Activated CD4-positive, alpha-beta T cell treated with anti-CD3 and anti-CD28 coated beads, Interleukin-2, amount 50 U/mL, for 1 hour (primary cell): ENCODE measurements around the gene PHF2.

Experiments
- DNase-seq: peaks from one replicate; pipeline ENCODE4 v3.0.0-alpha.2; 2020

PHF2 gene

GRCh38 chr9:93603011-93603410 is 26.6 kb downstream of the PHF2 start:
- DNase-seq = no peak

DNA sequence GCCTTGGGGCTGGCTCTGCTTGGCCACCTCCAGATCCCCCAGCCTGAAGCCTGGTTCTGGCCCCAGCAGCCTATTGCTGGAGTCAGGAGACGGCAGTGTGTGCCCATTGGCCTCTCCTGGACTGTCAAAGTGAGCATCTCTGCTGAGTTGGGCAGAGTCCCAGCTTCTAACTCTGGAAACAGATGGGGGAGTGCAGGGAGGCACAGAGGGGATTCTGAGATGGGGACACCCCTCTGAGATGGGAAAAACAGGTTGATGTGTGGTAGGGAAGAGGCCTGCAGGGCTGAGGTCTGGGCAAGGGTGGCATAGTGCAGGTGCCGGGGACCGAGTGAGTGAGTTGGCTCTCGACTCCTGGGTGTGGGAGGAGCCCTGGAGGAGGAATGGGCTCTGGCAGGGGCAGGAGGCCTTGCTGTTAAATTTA is 27.5 kb downstream of the PHF2 start:
- no peak for DNase-seq

GRCh38 chr9:93606187-93606586 is 29.8 kb downstream of the PHF2 start:
- DNase-seq = no peak

GRCh38 chr9:93610206-93610605 is 33.8 kb downstream of the PHF2 start:
- DNase-seq = no peak

DNA sequence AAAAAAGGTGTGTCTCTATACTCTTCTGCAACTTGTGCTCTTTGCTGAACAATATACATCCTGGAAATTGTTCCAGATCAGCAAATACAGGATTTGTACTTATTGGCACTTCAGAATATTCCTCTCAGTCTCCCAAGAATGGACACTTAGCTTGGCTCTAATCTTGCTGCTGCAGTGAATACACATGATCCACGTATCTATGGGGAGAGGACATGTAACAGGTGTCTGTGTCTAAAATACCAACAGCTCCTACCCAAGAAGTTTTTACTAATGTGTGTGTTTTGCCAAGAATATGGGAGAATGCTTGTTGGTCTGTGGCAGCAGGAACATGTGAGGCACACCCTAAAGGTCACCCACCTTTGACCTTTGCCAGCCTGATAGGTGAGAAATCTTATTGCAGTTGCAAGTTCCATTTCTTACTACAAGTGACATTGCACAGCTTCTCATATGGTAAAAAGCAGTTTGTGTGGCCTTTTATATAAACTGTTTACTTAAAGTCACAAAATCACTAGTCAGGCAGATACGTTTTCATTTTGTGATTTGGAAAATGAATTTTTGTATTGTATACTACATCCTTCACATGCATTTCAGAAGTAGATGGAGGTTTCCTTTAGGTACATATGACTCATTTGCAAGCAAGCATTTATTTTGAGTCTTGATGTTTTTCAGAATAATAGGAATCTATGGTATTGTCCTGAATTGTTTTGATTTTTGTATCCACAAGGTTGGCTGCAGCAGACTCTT is 35.8 kb downstream of the PHF2 start:
- no peak for DNase-seq

DNA sequence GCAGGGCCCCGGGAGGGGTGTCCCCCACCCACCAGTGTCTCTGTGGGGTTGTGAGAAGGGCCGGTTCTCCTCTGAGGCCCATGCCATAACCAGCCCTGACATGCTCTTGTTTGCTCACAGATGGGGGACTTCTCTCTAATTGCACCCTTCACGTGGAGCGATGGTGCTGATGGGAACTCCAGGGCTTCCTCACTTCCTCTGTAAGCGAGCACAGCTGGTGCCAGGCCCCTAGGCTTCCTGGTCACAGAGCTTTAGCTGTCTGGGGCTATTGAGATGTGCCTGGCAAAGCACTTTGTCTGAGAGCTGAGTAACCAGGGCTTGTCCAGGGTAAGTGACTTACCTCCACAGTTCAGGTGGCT is 36.4 kb downstream of the PHF2 start:
- DNase-seq = no peak

GRCh38 chr9:93613174-93613573 is 36.8 kb downstream of the PHF2 start:
- DNase-seq = no peak

GRCh38 chr9:93613791-93614190 is 37.4 kb downstream of the PHF2 start:
- no peak for DNase-seq

DNA sequence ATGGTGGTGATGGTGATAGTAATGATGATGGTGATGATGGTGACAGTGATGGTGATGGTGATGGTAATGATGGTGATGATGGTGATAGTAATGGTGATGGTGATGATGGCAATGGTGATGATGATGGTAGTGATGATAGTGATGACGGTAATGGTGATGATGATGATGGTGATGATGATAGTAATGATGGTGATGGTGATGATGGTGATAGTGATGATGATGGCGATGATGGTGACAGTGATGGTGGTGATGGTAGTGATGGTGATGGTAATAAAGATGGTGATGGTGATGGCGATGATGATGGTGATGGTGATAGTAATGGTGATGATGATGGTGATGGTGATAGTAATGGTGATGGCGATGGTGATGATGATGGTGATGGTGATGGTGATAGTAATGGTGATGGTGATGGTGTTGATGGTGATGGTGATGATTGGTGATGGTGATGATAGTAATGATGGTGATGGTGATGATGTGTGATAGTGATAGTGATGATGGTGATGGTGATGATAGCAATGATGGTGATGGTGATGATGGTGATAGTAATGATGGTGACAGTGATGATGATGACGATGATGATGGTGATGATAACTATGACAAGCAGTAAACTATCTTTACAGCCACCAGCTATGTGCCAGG is 38.6 kb downstream of the PHF2 start:
- no peak for DNase-seq

- DNase-seq = no peak
These were observed 39.7 kb downstream of the PHF2 start for GRCh38 chr9:93616044-93616443.

- DNase-seq = no peak
These were observed 40.9 kb downstream of the PHF2 start for GRCh38 chr9:93617273-93617672.

GRCh38 chr9:93619272-93619775 is 42.9 kb downstream of the PHF2 start:
- DNase-seq = no peak

GRCh38 chr9:93620041-93620506 is 43.7 kb downstream of the PHF2 start:
- no peak for DNase-seq

GRCh38 chr9:93620881-93621820 is 44.8 kb downstream of the PHF2 start:
- no peak for DNase-seq

- no peak for DNase-seq
These were observed 45.5 kb downstream of the PHF2 start for GRCh38 chr9:93621922-93622321.

GRCh38 chr9:93622691-93623090 is 46.3 kb downstream of the PHF2 start:
- DNase-seq = no peak

- no peak for DNase-seq
These were observed 47.4 kb downstream of the PHF2 start for GRCh38 chr9:93623753-93624152.

DNA sequence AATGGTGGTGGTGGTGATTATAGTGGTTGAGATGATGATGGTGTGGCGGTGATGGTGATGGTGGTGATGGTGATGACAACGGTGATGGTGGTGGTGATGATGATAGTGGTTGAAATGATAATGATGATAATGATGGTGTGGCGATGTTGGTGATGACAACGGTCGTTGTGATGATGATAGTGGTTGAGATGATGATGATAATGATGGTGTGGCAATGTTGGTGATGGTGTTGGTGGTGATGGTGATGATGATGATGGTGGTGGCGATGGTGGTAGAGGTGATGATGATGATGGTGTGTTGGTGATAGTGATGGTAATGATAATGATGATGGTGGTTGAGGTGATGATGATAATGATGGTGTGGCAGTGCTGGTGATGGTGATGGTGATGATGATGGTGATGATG is 48.0 kb downstream of the PHF2 start:
- DNase-seq = no peak

DNA sequence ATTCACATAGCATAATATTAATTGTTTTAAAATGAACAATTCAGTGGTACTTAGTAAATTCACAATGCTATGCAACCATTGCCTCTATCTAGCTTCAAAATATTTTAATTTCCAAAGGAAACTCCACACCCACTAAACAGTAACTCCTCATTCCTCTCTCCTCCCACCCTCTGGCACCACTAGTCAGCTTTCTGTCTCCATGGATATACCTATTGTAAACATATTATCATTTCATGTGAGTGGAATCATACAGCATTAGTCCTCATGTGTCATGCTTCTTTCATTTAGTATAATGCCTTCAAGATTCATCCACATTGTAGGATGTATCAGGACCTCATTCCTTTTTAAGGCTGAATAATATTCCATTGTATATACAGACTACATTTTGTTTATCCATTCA is 48.6 kb downstream of the PHF2 start:
- DNase-seq = no peak

DNA sequence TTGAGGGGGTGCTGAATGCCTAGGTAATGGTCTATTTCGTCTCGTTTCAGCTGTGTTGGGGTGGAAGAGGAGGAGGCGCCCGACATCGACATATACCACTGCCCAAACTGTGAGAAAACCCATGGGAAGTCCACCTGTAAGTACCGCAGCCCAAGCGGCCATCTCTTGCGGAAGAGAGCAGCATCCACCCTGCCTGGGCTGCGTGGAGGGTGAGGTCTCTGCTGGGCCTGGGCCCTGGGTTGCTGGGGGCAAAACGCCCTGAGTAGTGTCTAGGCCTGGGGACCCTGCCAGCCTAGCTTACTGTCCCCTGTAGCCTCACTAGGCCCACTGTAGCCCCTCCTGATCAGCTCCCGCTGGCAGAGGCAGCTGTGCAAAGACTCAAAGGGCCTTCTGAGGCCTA is 53.5 kb downstream of the PHF2 start:
- no peak for DNase-seq

GRCh38 chr9:93630806-93631411 is 54.5 kb downstream of the PHF2 start:
- DNase-seq = no peak

GRCh38 chr9:93633492-93634221 is 57.3 kb downstream of the PHF2 start:
- DNase-seq = no peak
